Calu3 (cell line): ENCODE results near the gene NPR2. TPM values are rescaled to one million over a fixed set of nuclear protein-coding genes. Genes with fewer than 3 reads are reported as not detected.
A peak's percentile ranks its signal among the peaks of the same experiment; 100 is the strongest.

Experiments used
- BruUV-seq: library from RNA; stranded (reverse); fragments of 400-500 nt; replicated peaks from 2 replicates; lab custom pipeline; 2021; lab: Mats Ljungman, UMichigan
- CTCF ChIA-PET: fragments of 300-600 bp; sonication (Branson Sonifier 250); formaldehyde crosslinking; loops from one replicate; lab custom pipeline; 2022; ENCODE audit warnings: antibody characterized with exemption; lab: Charles Lee
- DNase-seq: peaks from one replicate; pipeline ENCODE4 v3.0.0; 2022
- H3K27ac Mint-ChIP-seq: one replicate; pipeline ENCODE4 v1.8.0; 2022; ENCODE audit warnings: mixed read lengths; ENCODE audit not compliant: unreplicated experiment
- H3K27me3 Mint-ChIP-seq: one replicate; pipeline ENCODE4 v1.8.0; 2022; ENCODE audit warnings: mixed read lengths; ENCODE audit not compliant: unreplicated experiment
- H3K36me3 Mint-ChIP-seq: one replicate; pipeline ENCODE4 v1.8.0; 2022; ENCODE audit warnings: mild to moderate bottlenecking, moderate library complexity, mixed read lengths; ENCODE audit not compliant: insufficient read depth, unreplicated experiment
- H3K4me1 Mint-ChIP-seq: one replicate; pipeline ENCODE4 v1.8.0; 2022; ENCODE audit warnings: mild to moderate bottlenecking, low read depth, mixed read lengths; ENCODE audit not compliant: unreplicated experiment
- H3K4me3 Mint-ChIP-seq: one replicate; pipeline ENCODE4 v1.8.0; 2022; ENCODE audit warnings: mild to moderate bottlenecking, low read depth, moderate library complexity, mixed read lengths; ENCODE audit not compliant: unreplicated experiment
- H3K9me3 Mint-ChIP-seq: one replicate; pipeline ENCODE4 v1.8.0; 2022; ENCODE audit warnings: low read depth, mixed read lengths; ENCODE audit not compliant: unreplicated experiment
- intact Hi-C: fragments of 100-400 bp; cut with micrococcal nuclease; formaldehyde crosslinking; loops from one replicate; pipeline ENCODE4 v1.10.0; 2022; ENCODE audit not compliant: unreplicated experiment
- total RNA-seq: library from RNA; stranded (reverse); gene quantifications from 2 replicates; pipeline ENCODE4 v1.2.3, GENCODE V29; 2022
- TF ChIP-seq, protein P1 (sequence below): fragments of 200-600 bp; IDR thresholded peaks from one replicate; pipeline ENCODE4 v1.8.0; 2022; ENCODE audit warnings: antibody characterized with exemption; ENCODE audit not compliant: unreplicated experiment

NPR2 gene
- total RNA-seq, 1 experiment from 2014 or later = 19.2 TPM

DNA sequence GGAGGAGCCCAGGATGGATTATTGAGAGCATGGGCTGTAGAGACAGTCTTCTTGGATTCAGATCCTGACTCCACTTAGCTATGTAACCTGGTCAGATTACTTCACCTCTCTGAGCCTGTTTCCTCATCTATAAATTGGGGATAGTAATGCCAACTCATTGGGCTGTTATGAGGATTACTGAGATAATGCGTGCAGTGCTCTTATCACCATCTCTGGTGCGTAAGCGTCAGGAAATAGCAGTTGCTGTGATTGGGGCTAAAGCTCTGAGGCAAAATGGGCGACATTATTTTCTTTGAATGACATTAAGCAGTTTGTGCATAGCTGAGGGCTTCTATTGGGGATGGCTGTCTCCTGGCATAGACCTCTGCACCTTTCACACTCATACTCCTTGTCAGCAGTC is 36.3 kb upstream of the NPR2 start:
- Mint-ChIP-seq H3K9me3 (no peaks in the 10 kb centered on the region), H3K27me3 (no peaks in the 10 kb centered on the region), H3K4me1 (peaks cover 20% of the 10 kb centered on the region), H3K36me3 (peaks cover 41% of the 10 kb centered on the region), H3K27ac (no peak overlapping the region), H3K4me3 (no peak overlapping the region)
- no TSS peak for BruUV-seq
- CTCF ChIA-PET = no interaction called here
- TF ChIP-seq, protein P1, sequence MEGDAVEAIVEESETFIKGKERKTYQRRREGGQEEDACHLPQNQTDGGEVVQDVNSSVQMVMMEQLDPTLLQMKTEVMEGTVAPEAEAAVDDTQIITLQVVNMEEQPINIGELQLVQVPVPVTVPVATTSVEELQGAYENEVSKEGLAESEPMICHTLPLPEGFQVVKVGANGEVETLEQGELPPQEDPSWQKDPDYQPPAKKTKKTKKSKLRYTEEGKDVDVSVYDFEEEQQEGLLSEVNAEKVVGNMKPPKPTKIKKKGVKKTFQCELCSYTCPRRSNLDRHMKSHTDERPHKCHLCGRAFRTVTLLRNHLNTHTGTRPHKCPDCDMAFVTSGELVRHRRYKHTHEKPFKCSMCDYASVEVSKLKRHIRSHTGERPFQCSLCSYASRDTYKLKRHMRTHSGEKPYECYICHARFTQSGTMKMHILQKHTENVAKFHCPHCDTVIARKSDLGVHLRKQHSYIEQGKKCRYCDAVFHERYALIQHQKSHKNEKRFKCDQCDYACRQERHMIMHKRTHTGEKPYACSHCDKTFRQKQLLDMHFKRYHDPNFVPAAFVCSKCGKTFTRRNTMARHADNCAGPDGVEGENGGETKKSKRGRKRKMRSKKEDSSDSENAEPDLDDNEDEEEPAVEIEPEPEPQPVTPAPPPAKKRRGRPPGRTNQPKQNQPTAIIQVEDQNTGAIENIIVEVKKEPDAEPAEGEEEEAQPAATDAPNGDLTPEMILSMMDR = no peak
- DNase-seq = no peak
- intact Hi-C loops = no loop called here

DNA sequence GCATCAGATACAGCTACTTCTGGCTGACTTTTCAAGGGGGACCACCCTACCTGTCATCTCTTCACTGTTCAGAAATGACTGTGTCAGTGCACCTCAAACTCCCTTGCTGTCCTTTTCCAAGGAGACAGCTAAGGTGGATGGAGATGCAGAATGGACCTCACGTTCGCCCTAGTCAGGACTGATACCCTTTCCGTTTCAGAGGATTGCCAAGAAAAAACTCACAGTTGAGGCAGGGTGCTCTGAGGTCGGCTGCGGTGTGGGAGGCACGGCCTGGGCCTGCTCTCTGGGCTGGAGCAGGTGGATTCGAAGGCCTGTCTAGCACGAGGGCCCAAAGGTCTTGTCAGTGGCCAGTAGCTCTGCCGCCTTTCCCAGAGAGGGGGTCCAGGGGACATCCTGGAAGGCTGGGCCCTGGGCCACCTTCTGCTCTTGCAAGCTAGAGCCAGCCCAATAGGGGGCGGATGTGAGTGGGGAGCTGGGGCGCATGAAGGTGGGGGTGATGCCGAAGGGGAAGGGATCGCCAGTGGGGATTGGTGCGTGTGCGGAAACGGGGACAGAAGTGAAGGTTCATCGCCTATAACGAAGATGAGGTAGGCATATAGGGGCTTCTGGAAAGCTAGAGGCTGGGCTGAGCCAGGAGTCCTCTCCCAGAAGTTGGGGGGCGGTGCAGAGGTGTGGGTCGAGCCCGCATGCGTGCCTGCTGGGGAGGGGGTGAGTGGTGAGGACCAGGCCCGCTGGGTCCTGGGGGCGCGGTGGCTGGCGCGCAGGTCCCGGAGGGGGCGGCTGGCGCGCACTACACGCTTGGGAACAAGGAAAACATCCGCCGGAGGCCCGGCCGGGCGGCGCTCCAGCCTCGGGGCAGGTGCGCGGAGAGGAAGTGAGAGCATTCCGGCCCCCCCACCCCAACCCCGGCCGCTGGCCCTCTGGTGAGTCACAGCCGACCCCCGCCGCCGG is 34.8 kb upstream of the NPR2 start:
- intact Hi-C loops = no loop called here
- H3K9me3 Mint-ChIP-seq = no peaks in the 10 kb centered on the region
- DNase-seq = peak; percentile 80
- TSS peak; percentile 29 for BruUV-seq
- CTCF ChIA-PET = interaction anchor here (0.6 to 1.2 kb wide), 5 partner anchors 21 to 1186 kb away, joined by 4 to 6 read pairs (median 4); partner anchors contain the start of genes CREB3 and TLN1
- H3K27ac Mint-ChIP-seq = peak overlapping the region; percentile 65
- H3K4me3 Mint-ChIP-seq = peak overlapping the region; percentile 89
- H3K36me3 Mint-ChIP-seq = peaks cover 51% of the 10 kb centered on the region
- TF ChIP-seq, protein P1 = peak; percentile 67
- H3K27me3 Mint-ChIP-seq = no peaks in the 10 kb centered on the region
- H3K4me1 Mint-ChIP-seq = peaks cover 30% of the 10 kb centered on the region

DNA sequence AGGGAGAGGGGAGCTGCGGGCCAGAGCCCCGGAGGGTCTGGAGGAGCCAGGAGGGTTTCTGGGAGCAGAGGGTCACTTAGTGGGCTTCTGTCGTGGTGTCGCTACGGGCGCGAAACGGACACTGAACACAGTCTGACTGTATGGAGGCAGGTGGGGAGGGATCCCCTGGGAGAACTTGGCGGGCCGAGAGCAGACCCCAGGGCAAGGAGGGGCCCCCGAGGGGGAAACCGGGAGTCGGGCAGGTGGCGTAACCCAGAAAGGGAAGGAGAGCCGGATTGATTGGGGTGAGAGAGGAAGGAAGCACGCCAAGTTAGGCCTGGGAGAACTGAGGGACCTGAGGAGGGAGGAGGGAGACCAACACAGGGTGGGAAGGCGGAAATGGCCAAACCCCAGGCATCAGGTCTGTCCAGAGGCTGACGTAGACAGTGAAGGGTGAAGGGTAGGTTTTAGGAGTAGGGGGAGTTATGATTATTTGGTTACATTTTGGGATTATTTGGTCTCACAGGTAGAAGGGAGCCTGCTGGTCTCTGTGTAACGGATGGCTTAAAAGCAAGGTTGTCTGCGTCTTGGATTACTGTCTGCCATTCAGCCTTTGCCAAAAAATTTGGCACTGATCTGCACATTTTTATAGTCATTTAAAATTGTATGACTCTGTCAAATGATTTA is 34.0 kb upstream of the NPR2 start:
- CTCF ChIA-PET = interaction anchor here (0.6 to 1.2 kb wide), 3 partner anchors 33 to 1187 kb away, joined by 4 to 6 read pairs (median 4); no protein-coding TSS in a partner anchor
- TF ChIP-seq, protein P1 = no peak
- Mint-ChIP-seq H3K36me3 (peaks cover 56% of the 10 kb centered on the region), H3K27me3 (no peaks in the 10 kb centered on the region), H3K4me1 (peaks cover 38% of the 10 kb centered on the region), H3K9me3 (no peaks in the 10 kb centered on the region), H3K4me3 (peak overlapping the region; percentile 89), H3K27ac (peak overlapping the region; percentile 65)
- intact Hi-C loops = no loop called here
- no TSS peak for BruUV-seq
- peak; percentile 62 for DNase-seq

DNA sequence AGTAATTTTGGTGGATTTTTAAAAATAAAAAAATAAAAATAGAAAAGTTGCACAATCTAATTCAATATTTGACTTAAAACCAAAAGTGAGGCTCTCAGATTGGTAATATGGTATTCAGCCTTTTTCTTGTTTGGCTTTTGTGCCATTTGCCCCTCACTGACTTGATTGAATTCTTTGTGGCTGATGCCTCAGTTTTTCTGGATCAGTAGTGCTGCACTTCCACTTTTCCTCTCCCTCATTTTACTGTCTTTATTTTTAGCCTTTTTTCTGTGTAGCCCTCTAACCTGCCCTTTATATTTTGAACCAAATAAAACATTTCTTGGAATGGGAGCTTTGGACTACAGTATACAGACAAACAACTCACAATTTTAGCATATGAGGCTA is 33.5 kb upstream of the NPR2 start:
- CTCF ChIA-PET = no interaction called here
- peaks cover 38% of the 10 kb centered on the region for H3K4me1 Mint-ChIP-seq
- intact Hi-C loops = no loop called here
- TF ChIP-seq, protein P1 = no peak
- peak overlapping the region; percentile 65 for H3K27ac Mint-ChIP-seq
- H3K36me3 Mint-ChIP-seq = peaks cover 56% of the 10 kb centered on the region
- no peaks in the 10 kb centered on the region for H3K27me3 Mint-ChIP-seq
- no peak for DNase-seq
- H3K4me3 Mint-ChIP-seq = peak overlapping the region; percentile 89
- no TSS peak for BruUV-seq
- H3K9me3 Mint-ChIP-seq = no peaks in the 10 kb centered on the region
